Measurements from ENCODE around the gene REEP1. TPM values are rescaled to one million over a fixed set of nuclear protein-coding genes. Genes with fewer than 3 reads are reported as not detected.
"Not testable (repeated sequence)": the region's sequence is repeated elsewhere in the genome, so short reads cannot be mapped to it uniquely, and the experiment has no call there.

Gene REEP1
- total and polyA plus RNA-seq, 2 experiments from 2014 or later = not detected

DNA sequence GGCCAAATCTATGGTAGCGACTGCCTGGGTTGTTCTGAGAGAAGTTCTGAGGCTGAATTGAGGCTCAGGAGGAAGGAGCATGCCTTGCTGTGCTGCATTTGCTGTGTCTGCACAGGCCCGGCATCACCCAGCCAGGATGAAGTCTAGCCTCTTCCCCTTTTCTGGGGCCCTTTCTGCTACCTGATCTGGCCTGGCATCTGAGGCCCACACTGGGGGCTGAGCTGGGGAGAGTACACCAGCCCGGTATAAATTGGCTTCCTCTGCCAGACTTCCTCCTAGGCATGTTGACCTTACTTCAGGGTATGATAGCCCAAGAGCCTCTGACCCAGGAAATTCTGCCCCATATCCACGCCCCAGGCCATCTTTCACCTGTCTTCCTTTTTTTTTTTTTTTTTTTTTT, 108.2 kb downstream of the REEP1 start:
- no peaks in the 10 kb centered on the region for H3F3A ChIP-seq (ENCODE audit: insufficient read depth)
- H3K36me3 ChIP-seq (ENCODE audit: low read depth) = no peaks in the 10 kb centered on the region
- H3K27me3 ChIP-seq (replicated peaks; ENCODE audit: insufficient read depth) = peaks cover 7% of the 10 kb centered on the region; the same call in 1 of the 2 replicates
- in situ Hi-C loops (cut with MboI) = loop anchor here (10.0 kb wide), 1 partner anchor 146 kb away; no protein-coding TSS in a partner anchor
- H3K27ac ChIP-seq = no peak overlapping the region
- no peak for TF ChIP-seq EZH2phosphoT487 (IDR thresholded peaks at IDR 0.05; ENCODE audit: insufficient read depth, low read depth)
- TF ChIP-seq EZH2 (IDR thresholded peaks at IDR 0.05; ENCODE audit: insufficient read depth, poor library complexity, severe bottlenecking) = no peak
- no peaks in the 10 kb centered on the region for H3K4me1 ChIP-seq (ENCODE audit: insufficient read depth)
- H3K4me2 ChIP-seq (ENCODE audit: unreplicated experiment) = no peak overlapping the region
- H2AFZ ChIP-seq = no peak overlapping the region
- no peaks in the 10 kb centered on the region for H3K79me2 ChIP-seq (ENCODE audit: insufficient read depth)
- no peaks in the 10 kb centered on the region for H3K9me2 ChIP-seq (ENCODE audit: insufficient read depth)
- H3K4me3 ChIP-seq = no peak overlapping the region
- no peak overlapping the region for H3K9ac ChIP-seq
- 44 to 78% methylated on average over 3 to 4 of the region's 4 CpGs for WGBS, 2 experiments (ENCODE audit: low coverage in 1 of 2, low lambda C conversion rate in 2 of 2, missing lambda C conversion rate in 2 of 2)
- H4K20me1 ChIP-seq (ENCODE audit: insufficient read depth) = no peaks in the 10 kb centered on the region
- no peak for DNase-seq
- no peaks in the 10 kb centered on the region for H3K9me3 ChIP-seq (ENCODE audit: low read depth)

DNA sequence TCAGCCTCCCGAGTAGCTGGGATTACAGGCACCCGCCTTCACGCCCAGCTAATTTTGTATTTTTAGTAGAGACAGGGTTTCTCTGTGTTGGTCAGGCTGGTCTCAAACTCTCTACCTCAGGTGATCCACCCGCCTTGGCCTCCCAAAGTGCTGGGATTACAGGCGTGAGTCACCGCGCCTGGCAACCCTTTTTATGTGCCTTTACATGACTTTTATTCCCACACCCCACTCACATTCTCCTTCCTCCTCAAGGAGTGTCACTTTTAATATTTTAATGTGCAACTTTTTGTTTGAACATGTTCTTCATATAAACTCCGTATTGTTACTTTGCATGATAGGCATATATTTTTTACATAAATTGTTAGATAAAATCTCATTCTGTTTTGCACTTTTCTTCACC, 108.9 kb downstream of the REEP1 start:
- H3K4me2 ChIP-seq (ENCODE audit: unreplicated experiment); H3K79me2 ChIP-seq (ENCODE audit: insufficient read depth); H3K27me3 ChIP-seq (replicated peaks; ENCODE audit: insufficient read depth); H3K4me1 ChIP-seq (ENCODE audit: insufficient read depth); H2AFZ ChIP-seq; H3K9me3 ChIP-seq (ENCODE audit: low read depth); H3K9me2 ChIP-seq (ENCODE audit: insufficient read depth); H3F3A ChIP-seq (ENCODE audit: insufficient read depth); H4K20me1 ChIP-seq (ENCODE audit: insufficient read depth); DNase-seq; H3K36me3 ChIP-seq (ENCODE audit: low read depth); H3K9ac ChIP-seq; H3K4me3 ChIP-seq; H3K27ac ChIP-seq: not testable (repeated sequence)
- in situ Hi-C loops (cut with MboI) = loop anchor here (10.0 kb wide), 1 partner anchor 146 kb away; no protein-coding TSS in a partner anchor
- WGBS, 2 experiments (ENCODE audit: low coverage in 1 of 2, low lambda C conversion rate in 2 of 2, missing lambda C conversion rate in 2 of 2) = 82 to 84% methylated on average over 8 of the region's 8 CpGs

DNA sequence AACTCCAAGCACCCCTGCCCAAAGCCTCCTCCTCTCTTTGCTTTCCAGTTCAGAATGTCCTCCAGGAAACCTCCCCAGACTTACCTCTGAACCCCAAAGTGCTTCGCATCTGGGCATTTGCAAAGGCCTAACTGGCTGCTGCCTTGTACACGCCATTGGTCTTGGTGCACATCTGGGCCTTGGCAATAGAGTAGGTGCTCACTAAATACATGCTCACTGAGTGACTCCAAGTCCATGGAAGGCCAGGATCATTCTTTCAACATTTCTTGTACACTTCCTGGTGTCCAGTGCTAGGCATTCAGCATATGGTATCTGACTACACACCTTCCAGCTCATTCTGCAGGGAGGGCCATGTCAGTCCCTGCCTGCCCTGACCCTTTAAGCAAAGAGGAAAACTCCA, 109.7 kb downstream of the REEP1 start:
- peaks cover 9% of the 10 kb centered on the region; the same call in 1 of the 2 replicates for H3F3A ChIP-seq (ENCODE audit: insufficient read depth)
- H3K36me3 ChIP-seq (ENCODE audit: low read depth) = no peaks in the 10 kb centered on the region
- no peak overlapping the region for H3K4me2 ChIP-seq (ENCODE audit: unreplicated experiment)
- H3K9me3 ChIP-seq (ENCODE audit: low read depth) = no peaks in the 10 kb centered on the region
- in situ Hi-C loops (cut with MboI) = loop anchor here (10.0 kb wide), 1 partner anchor 147 kb away; no protein-coding TSS in a partner anchor
- DNase-seq = no peak
- no peaks in the 10 kb centered on the region for H3K79me2 ChIP-seq (ENCODE audit: insufficient read depth)
- H4K20me1 ChIP-seq (ENCODE audit: insufficient read depth) = no peaks in the 10 kb centered on the region
- peaks cover 14% of the 10 kb centered on the region for H3K4me1 ChIP-seq (ENCODE audit: insufficient read depth)
- no peaks in the 10 kb centered on the region for H3K9me2 ChIP-seq (ENCODE audit: insufficient read depth)
- H2AFZ ChIP-seq = no peak overlapping the region
- TF ChIP-seq EZH2 (IDR thresholded peaks at IDR 0.05; ENCODE audit: insufficient read depth, poor library complexity, severe bottlenecking) (no peak), EZH2phosphoT487 (IDR thresholded peaks at IDR 0.05; ENCODE audit: insufficient read depth, low read depth) (no peak)
- H3K27ac ChIP-seq = no peak overlapping the region
- H3K27me3 ChIP-seq (replicated peaks; ENCODE audit: insufficient read depth) = no peaks in the 10 kb centered on the region
- no peak overlapping the region for H3K4me3 ChIP-seq
- WGBS, 2 experiments (ENCODE audit: low coverage in 1 of 2, low lambda C conversion rate in 2 of 2, missing lambda C conversion rate in 2 of 2) = 37 to 47% methylated on average over 2 of the region's 2 CpGs
- H3K9ac ChIP-seq = no peak overlapping the region

DNA sequence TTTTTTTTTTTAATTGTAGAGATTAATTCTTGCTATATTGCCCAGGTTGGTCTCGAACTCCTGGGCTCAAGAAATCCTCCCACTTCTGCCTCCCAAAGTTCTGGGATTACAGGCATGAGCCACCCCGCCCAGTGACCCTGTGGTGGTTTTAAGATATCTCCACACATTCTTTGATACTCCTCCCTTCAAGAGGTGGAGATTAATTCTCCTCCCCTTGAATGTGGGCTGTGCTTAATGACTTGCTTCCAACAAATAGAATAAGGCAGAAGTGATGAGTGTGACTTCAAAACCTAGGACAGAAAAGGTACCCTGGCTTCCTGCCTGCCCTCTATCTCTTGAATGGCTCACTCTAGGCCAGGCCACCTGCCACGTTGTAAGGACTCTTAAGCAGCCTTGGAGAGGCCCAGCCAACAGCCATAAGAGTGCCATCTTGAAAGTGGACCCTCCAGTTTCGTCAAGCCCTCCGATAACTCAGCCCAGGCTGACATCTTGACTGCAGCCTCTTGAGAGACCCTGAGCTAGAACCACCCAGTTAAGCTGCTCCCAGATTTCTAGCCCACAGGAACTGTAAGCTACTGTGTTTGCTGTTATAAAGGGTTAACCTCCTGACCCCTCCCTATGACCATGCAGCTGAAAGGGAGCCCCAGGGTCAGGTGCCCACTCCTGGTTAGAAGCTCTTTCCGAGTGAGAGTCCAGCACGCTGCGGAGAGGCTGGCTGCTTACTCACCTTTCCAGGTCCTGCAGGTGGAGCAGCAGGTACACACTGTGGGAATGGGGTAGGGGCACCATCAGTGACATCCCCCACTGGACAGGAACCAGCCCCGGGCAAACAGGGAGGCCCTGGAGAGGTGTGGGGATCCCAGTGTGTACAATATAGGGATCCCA, 110.5 kb downstream of the REEP1 start:
- 64 to 67% methylated on average over 9 of the region's 9 CpGs for WGBS, 2 experiments (ENCODE audit: low coverage in 1 of 2, low lambda C conversion rate in 2 of 2, missing lambda C conversion rate in 2 of 2)
- H3K27me3 ChIP-seq (replicated peaks; ENCODE audit: insufficient read depth) = no peaks in the 10 kb centered on the region
- H3K36me3 ChIP-seq (ENCODE audit: low read depth) = no peaks in the 10 kb centered on the region
- no peaks in the 10 kb centered on the region for H4K20me1 ChIP-seq (ENCODE audit: insufficient read depth)
- no peak overlapping the region for H3K4me2 ChIP-seq (ENCODE audit: unreplicated experiment)
- H3K27ac ChIP-seq = no peak overlapping the region
- no peaks in the 10 kb centered on the region for H3K9me3 ChIP-seq (ENCODE audit: low read depth)
- H3K9me2 ChIP-seq (ENCODE audit: insufficient read depth) = no peaks in the 10 kb centered on the region
- H3F3A ChIP-seq (ENCODE audit: insufficient read depth) = peaks cover 12% of the 10 kb centered on the region; the same call in 1 of the 2 replicates
- H3K79me2 ChIP-seq (ENCODE audit: insufficient read depth) = no peaks in the 10 kb centered on the region
- H3K9ac ChIP-seq = no peak overlapping the region
- no peak for DNase-seq
- TF ChIP-seq EZH2phosphoT487 (IDR thresholded peaks at IDR 0.05; ENCODE audit: insufficient read depth, low read depth) = no peak
- no peak for TF ChIP-seq EZH2 (IDR thresholded peaks at IDR 0.05; ENCODE audit: insufficient read depth, poor library complexity, severe bottlenecking)
- H3K4me1 ChIP-seq (ENCODE audit: insufficient read depth) = peaks cover 20% of the 10 kb centered on the region
- in situ Hi-C loops (cut with MboI) = loop anchor here (10.0 kb wide), 1 partner anchor 148 kb away; no protein-coding TSS in a partner anchor
- H3K4me3 ChIP-seq = no peak overlapping the region
- no peak overlapping the region for H2AFZ ChIP-seq
